Activated CD8-positive, alpha-beta T cell treated with anti-CD3 and anti-CD28 coated beads for 36 hours (primary cell): ENCODE results near the gene NDC1. TPM values are rescaled to one million over a fixed set of nuclear protein-coding genes. Genes with fewer than 3 reads are reported as not detected.
"Not testable (repeated sequence)": the region's sequence is repeated elsewhere in the genome, so short reads cannot be mapped to it uniquely, and the experiment has no call there.

Experiments used
- ATAC-seq: fragments of 200-7000 bp; cut with Tn5 transposase; one replicate; pipeline ENCODE4 v1.10.0; 2021; ENCODE audit warnings: mild to moderate bottlenecking, moderate library complexity
- CTCF ChIA-PET: fragments of 350-600 bp; sonication (Branson Sonifier 250); formaldehyde crosslinking; loops from one replicate; lab custom pipeline; 2021; ENCODE audit warnings: antibody characterized with exemption; lab: Charles Lee
- POLR2A ChIA-PET: fragments of 350-600 bp; sonication (Branson Sonifier 250); formaldehyde crosslinking; loops from one replicate; lab custom pipeline; 2021; ENCODE audit warnings: antibody characterized with exemption; lab: Charles Lee
- DNase-seq: peaks from one replicate; pipeline ENCODE4 v3.0.0-alpha.2; 2020
- H3K27ac Mint-ChIP-seq: one replicate; pipeline ENCODE4 v1.8.0; 2021; ENCODE audit warnings: mild to moderate bottlenecking, mixed read lengths
- H3K27me3 Mint-ChIP-seq: one replicate; pipeline ENCODE4 v1.8.0; 2021; ENCODE audit warnings: mixed read lengths
- H3K36me3 Mint-ChIP-seq: one replicate; pipeline ENCODE4 v1.8.0; 2021; ENCODE audit warnings: low read depth, mixed read lengths
- H3K4me1 Mint-ChIP-seq: one replicate; pipeline ENCODE4 v1.8.0; 2021; ENCODE audit warnings: low read depth, mixed read lengths
- H3K4me3 Mint-ChIP-seq: one replicate; pipeline ENCODE4 v1.8.0; 2021; ENCODE audit warnings: mild to moderate bottlenecking, moderate library complexity, mixed read lengths
- H3K9me3 Mint-ChIP-seq: one replicate; pipeline ENCODE4 v1.8.0; 2021; ENCODE audit warnings: mixed read lengths
- intact Hi-C: fragments of 100-400 bp; cut with micrococcal nuclease; formaldehyde crosslinking; loops from one replicate; pipeline ENCODE4 v1.10.0; 2022
- total RNA-seq, 2 experiments: library from RNA; stranded (reverse); gene quantifications; one replicate each; pipeline ENCODE4 v1.2.3, GENCODE V29; 2021
- TF ChIP-seq, protein P1 (sequence below): fragments of 200-600 bp; IDR thresholded peaks from one replicate; pipeline ENCODE4 v1.8.0; 2022; ENCODE audit warnings: antibody characterized with exemption, mild to moderate bottlenecking

Gene NDC1
- total RNA-seq, 2 experiments from 2014 or later: 39.6 to 43.9 TPM

DNA sequence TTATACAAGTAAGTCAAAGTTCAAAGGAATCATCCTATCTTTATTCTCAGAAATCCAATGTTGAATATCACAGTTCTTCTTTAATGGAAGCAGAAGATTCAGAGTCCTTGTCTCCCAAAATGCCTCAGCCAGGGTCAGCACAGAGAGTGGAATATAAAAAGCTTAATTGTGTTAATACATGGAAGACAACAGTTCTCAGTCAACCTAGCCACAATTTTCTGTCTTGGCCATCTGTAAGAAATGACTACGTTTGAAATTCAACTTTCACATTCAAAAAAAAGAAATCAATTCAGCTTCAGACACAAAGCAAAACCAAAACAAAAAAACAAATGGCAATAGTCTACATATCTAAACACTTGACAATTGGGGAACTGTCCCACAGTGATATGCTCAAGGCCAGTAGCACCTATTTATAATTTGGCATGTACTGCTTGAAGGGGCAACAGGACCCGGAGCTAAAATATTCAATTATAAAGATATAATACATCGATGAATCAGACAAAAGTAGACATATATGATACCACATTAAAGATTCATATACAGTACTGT is 71.8 kb downstream of the NDC1 start:
- Mint-ChIP-seq H3K27ac (peak overlapping the region; percentile 49), H3K9me3 (peaks cover 5% of the 10 kb centered on the region), H3K27me3 (no peaks in the 10 kb centered on the region), H3K4me1 (peaks cover 21% of the 10 kb centered on the region), H3K36me3 (peaks cover 61% of the 10 kb centered on the region), H3K4me3 (no peak overlapping the region)
- ChIA-PET CTCF (interaction anchor here (1.0 to 2.2 kb wide), 2 partner anchors 13 to 194 kb away, joined by 3 to 10 read pairs; no protein-coding TSS in a partner anchor), POLR2A (interaction anchor here (1.2 to 1.4 kb wide), 2 partner anchors 11 to 72 kb away, joined by 4 to 5 read pairs; partner anchors contain the start of gene NDC1)
- DNase-seq (no peak), ATAC-seq (no peak)
- intact Hi-C loops: no loop called here
- TF ChIP-seq, protein P1, sequence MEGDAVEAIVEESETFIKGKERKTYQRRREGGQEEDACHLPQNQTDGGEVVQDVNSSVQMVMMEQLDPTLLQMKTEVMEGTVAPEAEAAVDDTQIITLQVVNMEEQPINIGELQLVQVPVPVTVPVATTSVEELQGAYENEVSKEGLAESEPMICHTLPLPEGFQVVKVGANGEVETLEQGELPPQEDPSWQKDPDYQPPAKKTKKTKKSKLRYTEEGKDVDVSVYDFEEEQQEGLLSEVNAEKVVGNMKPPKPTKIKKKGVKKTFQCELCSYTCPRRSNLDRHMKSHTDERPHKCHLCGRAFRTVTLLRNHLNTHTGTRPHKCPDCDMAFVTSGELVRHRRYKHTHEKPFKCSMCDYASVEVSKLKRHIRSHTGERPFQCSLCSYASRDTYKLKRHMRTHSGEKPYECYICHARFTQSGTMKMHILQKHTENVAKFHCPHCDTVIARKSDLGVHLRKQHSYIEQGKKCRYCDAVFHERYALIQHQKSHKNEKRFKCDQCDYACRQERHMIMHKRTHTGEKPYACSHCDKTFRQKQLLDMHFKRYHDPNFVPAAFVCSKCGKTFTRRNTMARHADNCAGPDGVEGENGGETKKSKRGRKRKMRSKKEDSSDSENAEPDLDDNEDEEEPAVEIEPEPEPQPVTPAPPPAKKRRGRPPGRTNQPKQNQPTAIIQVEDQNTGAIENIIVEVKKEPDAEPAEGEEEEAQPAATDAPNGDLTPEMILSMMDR: no peak

DNA sequence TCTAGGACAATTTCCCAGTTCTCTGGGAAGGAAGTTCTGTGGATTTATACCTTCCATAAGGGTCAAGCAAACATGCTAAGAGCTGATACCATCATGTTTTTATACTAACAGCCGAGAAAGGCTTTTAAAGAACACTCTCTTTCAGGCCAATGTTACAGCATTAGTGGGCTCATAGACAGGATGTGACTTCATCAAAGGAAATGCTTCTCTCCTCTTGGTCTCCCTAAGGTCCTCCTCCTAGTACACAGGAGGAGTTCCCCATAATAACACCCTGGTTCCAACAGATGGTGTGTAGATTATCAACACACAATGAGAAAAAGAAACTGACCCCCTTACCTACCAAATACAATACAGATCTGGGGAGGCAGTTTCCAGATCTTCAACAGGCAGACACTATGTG is 72.4 kb downstream of the NDC1 start:
- H3K27me3 Mint-ChIP-seq: no peaks in the 10 kb centered on the region
- DNase-seq: no peak
- intact Hi-C loops: no loop called here
- peaks cover 56% of the 10 kb centered on the region for H3K36me3 Mint-ChIP-seq
- no peak overlapping the region for H3K4me3 Mint-ChIP-seq
- H3K4me1 Mint-ChIP-seq: peaks cover 21% of the 10 kb centered on the region
- TF ChIP-seq, protein P1: no peak
- peak; percentile 80 for ATAC-seq
- CTCF ChIA-PET: interaction anchor here (2.2 kb wide), 1 partner anchor 12 kb away, joined by 10 read pairs; no protein-coding TSS in a partner anchor
- H3K27ac Mint-ChIP-seq: peak overlapping the region; percentile 46
- peaks cover 5% of the 10 kb centered on the region for H3K9me3 Mint-ChIP-seq
- POLR2A ChIA-PET: no interaction called here

DNA sequence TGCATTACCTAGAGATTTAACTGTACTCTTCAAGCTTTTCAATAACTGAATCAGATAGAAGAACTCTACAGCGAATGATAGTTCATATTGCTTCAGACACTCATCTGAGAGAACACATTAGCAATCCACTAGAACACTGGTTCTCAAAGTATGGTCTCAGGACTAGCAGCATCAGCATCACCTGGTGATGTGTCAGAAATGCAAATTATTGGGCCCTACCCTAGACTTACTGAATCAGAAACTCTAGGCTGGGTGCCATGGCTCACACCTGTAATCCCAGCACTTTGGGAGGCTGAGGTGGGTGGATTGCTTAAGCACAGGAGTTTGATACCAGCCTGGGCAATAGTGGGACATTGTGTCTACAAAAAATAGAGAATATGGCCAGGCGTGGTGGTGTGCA is 74.2 kb downstream of the NDC1 start:
- Mint-ChIP-seq H3K27me3 (no peaks in the 10 kb centered on the region), H3K27ac (no peak overlapping the region), H3K4me1 (peaks cover 21% of the 10 kb centered on the region), H3K4me3 (no peak overlapping the region), H3K36me3 (peaks cover 52% of the 10 kb centered on the region), H3K9me3 (peaks cover 5% of the 10 kb centered on the region)
- CTCF ChIA-PET: interaction anchor here (1.0 to 3.3 kb wide), 3 partner anchors 10 to 49 kb away, joined by 3 to 19 read pairs (median 4); no protein-coding TSS in a partner anchor
- no peak for ATAC-seq
- no peak for DNase-seq
- TF ChIP-seq, protein P1: no peak
- POLR2A ChIA-PET: no interaction called here
- intact Hi-C loops: no loop called here

DNA sequence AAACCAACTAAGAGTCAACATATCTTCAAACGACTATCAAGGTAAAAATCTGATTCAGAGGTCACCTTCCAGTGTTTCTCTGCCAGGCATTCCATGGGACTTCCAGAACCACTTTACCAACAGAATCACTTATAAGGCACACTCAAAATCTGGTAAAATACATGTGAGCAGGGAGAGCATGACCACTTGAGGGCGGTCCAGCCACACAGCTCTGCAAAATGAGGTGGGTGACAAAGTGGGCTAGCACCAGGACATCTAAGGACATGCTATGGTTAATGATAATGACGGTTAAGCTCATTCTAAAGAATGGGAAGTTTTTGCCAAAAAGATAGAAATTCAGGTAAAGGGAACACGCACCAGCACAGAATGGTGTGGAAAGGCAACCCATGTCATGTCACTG is 74.6 kb downstream of the NDC1 start:
- TF ChIP-seq, protein P1: no peak
- intact Hi-C loops: no loop called here
- Mint-ChIP-seq H3K27ac (no peak overlapping the region), H3K4me3 (no peak overlapping the region), H3K36me3 (peaks cover 48% of the 10 kb centered on the region), H3K27me3 (no peaks in the 10 kb centered on the region), H3K4me1 (peaks cover 21% of the 10 kb centered on the region), H3K9me3 (peaks cover 5% of the 10 kb centered on the region)
- CTCF ChIA-PET: interaction anchor here (3.3 kb wide), 1 partner anchor 10 kb away, joined by 19 read pairs; no protein-coding TSS in a partner anchor
- POLR2A ChIA-PET: no interaction called here
- DNase-seq (no peak), ATAC-seq (no peak)

DNA sequence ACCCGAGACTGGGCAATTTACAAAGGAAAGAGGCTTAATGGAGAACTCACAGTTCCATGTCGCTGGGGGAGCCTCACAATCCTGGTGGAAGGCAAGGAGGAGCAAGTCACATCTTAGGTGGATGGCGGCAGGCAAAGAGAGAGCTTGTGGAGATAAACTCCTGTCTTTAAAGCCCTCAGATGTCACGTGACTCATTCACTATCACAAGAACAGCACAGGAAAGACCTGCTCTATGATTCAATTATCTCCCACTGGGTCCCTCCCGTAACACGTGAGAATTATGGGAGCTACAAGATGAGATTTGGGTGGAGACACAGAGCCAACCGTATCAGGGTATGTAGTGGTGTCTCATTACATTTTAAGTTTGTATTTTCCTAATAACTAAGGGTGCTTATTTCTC is 77.6 kb downstream of the NDC1 start:
- ATAC-seq, H3K4me1 Mint-ChIP-seq, intact Hi-C loops, DNase-seq, H3K4me3 Mint-ChIP-seq, H3K27me3 Mint-ChIP-seq, H3K27ac Mint-ChIP-seq, H3K9me3 Mint-ChIP-seq, POLR2A ChIA-PET, CTCF ChIA-PET: not testable (repeated sequence)
- H3K36me3 Mint-ChIP-seq: peaks cover 30% of the 10 kb centered on the region
